ENCODE results near the gene SYNE1.

SYNE1 gene

GRCh38 chr6:152471456-152472265, 165.5 kb downstream of the SYNE1 start:
- WGBS, 2 experiments: 91 to 92% methylated on average over 8 to 11 of the region's 11 CpGs
- no peaks in the 10 kb centered on the region for H3K27me3 ChIP-seq (ENCODE audit: control insufficient read depth, insufficient read depth, low read length, poor library complexity, severe bottlenecking)
- no peak overlapping the region for H3K4me3 ChIP-seq (ENCODE audit: insufficient read depth, low read depth, low read length)
- no peaks in the 10 kb centered on the region for H3K4me1 ChIP-seq (ENCODE audit: control insufficient read depth, insufficient read depth, low read length)
- H3K27ac ChIP-seq (ENCODE audit: insufficient read depth, low read depth, low read length, poor library complexity, severe bottlenecking): no peak overlapping the region
- no peaks in the 10 kb centered on the region for H3K9me3 ChIP-seq (ENCODE audit: control insufficient read depth, low read length)
- no peaks in the 10 kb centered on the region for H3K36me3 ChIP-seq (ENCODE audit: control insufficient read depth, insufficient read depth, low read length)

DNA sequence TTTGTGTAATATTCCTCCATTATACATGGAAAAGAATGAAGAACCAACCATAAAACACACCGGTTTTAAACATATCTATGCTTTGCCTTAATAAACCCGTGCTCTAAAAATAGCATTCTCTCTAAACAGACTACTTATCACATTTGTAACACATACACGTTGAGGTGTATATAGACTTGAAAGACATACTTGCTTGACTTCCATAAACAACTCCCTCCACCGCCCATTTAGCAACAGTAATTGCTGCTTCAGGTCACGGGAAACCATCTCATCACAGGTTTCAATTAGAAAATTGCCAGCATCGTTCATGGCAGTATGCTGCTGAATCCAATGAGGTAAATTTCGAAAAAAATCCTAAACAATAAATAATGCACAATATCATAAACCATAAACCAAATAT, 174.0 kb downstream of the SYNE1 start:
- Histone ChIP-seq H3K4me1 (ENCODE audit: control insufficient read depth, insufficient read depth, low read length) (no peaks in the 10 kb centered on the region), H3K27me3 (ENCODE audit: control insufficient read depth, insufficient read depth, low read length, poor library complexity, severe bottlenecking) (no peaks in the 10 kb centered on the region), H3K27ac (ENCODE audit: insufficient read depth, low read depth, low read length, poor library complexity, severe bottlenecking) (no peak overlapping the region), H3K9me3 (ENCODE audit: control insufficient read depth, low read length) (no peaks in the 10 kb centered on the region), H3K4me3 (ENCODE audit: insufficient read depth, low read depth, low read length) (no peak overlapping the region), H3K36me3 (ENCODE audit: control insufficient read depth, insufficient read depth, low read length) (no peaks in the 10 kb centered on the region)
- WGBS, 2 experiments: 93 to 97% methylated on average over 6 to 7 of the region's 7 CpGs

- WGBS, 2 experiments: 87 to 88% methylated on average over 5 to 6 of the region's 6 CpGs
- no peak overlapping the region for H3K4me3 ChIP-seq (ENCODE audit: insufficient read depth, low read depth, low read length)
Observed at GRCh38 chr6:152462716-152463115, 174.4 kb downstream of the SYNE1 start.

DNA sequence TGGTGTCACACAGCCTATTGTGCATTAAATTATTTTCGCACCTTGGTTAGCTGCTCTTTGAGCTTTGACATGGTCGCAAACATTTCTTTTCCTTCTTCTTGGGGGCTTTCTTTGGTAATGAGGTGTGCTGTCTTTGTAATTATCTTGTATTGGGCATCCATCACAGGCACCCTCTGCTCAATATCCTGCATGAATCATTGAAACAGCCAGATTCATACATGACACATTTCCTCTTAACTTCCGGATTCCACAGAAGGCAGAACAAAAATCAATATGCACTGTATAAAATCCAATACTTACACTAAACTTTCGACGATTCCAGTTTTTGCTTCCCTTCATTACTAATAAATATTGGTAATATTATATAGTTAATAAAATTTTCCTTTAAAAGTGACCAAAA, 175.6 kb downstream of the SYNE1 start:
- H3K36me3 ChIP-seq (ENCODE audit: control insufficient read depth, insufficient read depth, low read length): no peaks in the 10 kb centered on the region
- no peak overlapping the region for H3K4me3 ChIP-seq (ENCODE audit: insufficient read depth, low read depth, low read length)
- H3K4me1 ChIP-seq (ENCODE audit: control insufficient read depth, insufficient read depth, low read length): no peaks in the 10 kb centered on the region
- WGBS, 2 experiments: 74 to 80% methylated on average over 3 of the region's 5 CpGs
- no peak overlapping the region for H3K27ac ChIP-seq (ENCODE audit: insufficient read depth, low read depth, low read length, poor library complexity, severe bottlenecking)
- no peaks in the 10 kb centered on the region for H3K9me3 ChIP-seq (ENCODE audit: control insufficient read depth, low read length)
- no peaks in the 10 kb centered on the region for H3K27me3 ChIP-seq (ENCODE audit: control insufficient read depth, insufficient read depth, low read length, poor library complexity, severe bottlenecking)

More at GRCh38 chr6:152462716-152463115, 174.4 kb downstream of the SYNE1 start:
- no peaks in the 10 kb centered on the region for H3K4me1 ChIP-seq (ENCODE audit: control insufficient read depth, insufficient read depth, low read length)
- H3K36me3 ChIP-seq (ENCODE audit: control insufficient read depth, insufficient read depth, low read length): no peaks in the 10 kb centered on the region
- H3K9me3 ChIP-seq (ENCODE audit: control insufficient read depth, low read length): no peaks in the 10 kb centered on the region
- no peaks in the 10 kb centered on the region for H3K27me3 ChIP-seq (ENCODE audit: control insufficient read depth, insufficient read depth, low read length, poor library complexity, severe bottlenecking)
- H3K27ac ChIP-seq (ENCODE audit: insufficient read depth, low read depth, low read length, poor library complexity, severe bottlenecking): no peak overlapping the region

- no peaks in the 10 kb centered on the region for H3K9me3 ChIP-seq (ENCODE audit: control insufficient read depth, low read length)
- H3K4me1 ChIP-seq (ENCODE audit: control insufficient read depth, insufficient read depth, low read length): no peaks in the 10 kb centered on the region
- 88 to 90% methylated on average over 7 to 8 of the region's 8 CpGs for WGBS, 2 experiments
- H3K27me3 ChIP-seq (ENCODE audit: control insufficient read depth, insufficient read depth, low read length, poor library complexity, severe bottlenecking): no peaks in the 10 kb centered on the region
- H3K36me3 ChIP-seq (ENCODE audit: control insufficient read depth, insufficient read depth, low read length): no peaks in the 10 kb centered on the region
- H3K27ac ChIP-seq (ENCODE audit: insufficient read depth, low read depth, low read length, poor library complexity, severe bottlenecking): no peak overlapping the region
- no peak overlapping the region for H3K4me3 ChIP-seq (ENCODE audit: insufficient read depth, low read depth, low read length)
Observed at GRCh38 chr6:152458648-152459644, 178.2 kb downstream of the SYNE1 start.

DNA sequence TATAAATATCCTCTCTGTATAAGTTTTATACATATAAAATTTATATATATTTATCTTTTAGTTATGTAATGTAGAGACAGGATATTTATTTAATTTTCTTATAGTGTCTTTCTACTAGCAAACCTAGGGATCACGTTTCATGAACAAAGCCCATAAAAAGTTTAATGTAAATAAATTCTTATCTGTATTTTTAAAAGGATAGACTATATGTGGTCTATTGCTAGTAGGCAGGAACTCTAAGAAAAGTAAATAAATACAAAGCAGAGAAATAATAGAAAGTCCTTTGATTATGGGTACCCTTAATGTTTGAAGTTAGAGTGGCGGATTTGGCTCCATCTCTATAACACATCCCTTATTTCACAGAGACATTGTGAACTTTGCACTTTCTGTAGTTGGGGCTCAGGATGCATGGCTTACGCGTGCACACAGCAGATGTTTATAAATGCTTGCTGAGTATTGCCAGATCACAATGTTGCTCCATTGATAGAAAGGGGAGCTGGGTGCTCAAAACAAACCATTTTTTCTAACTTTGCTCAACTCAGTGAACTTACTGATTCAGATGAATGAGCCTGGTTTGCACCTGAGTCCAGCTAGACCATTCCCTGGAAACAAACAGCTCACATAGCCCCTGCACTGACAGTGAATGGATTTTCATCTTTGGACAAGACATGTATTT, 179.1 kb downstream of the SYNE1 start:
- no peaks in the 10 kb centered on the region for H3K9me3 ChIP-seq (ENCODE audit: control insufficient read depth, low read length)
- 96 to 97% methylated on average over 3 of the region's 4 CpGs for WGBS, 2 experiments
- no peaks in the 10 kb centered on the region for H3K27me3 ChIP-seq (ENCODE audit: control insufficient read depth, insufficient read depth, low read length, poor library complexity, severe bottlenecking)
- H3K36me3 ChIP-seq (ENCODE audit: control insufficient read depth, insufficient read depth, low read length): no peaks in the 10 kb centered on the region
- no peak overlapping the region for H3K27ac ChIP-seq (ENCODE audit: insufficient read depth, low read depth, low read length, poor library complexity, severe bottlenecking)
- H3K4me3 ChIP-seq (ENCODE audit: insufficient read depth, low read depth, low read length): no peak overlapping the region
- H3K4me1 ChIP-seq (ENCODE audit: control insufficient read depth, insufficient read depth, low read length): no peaks in the 10 kb centered on the region

DNA sequence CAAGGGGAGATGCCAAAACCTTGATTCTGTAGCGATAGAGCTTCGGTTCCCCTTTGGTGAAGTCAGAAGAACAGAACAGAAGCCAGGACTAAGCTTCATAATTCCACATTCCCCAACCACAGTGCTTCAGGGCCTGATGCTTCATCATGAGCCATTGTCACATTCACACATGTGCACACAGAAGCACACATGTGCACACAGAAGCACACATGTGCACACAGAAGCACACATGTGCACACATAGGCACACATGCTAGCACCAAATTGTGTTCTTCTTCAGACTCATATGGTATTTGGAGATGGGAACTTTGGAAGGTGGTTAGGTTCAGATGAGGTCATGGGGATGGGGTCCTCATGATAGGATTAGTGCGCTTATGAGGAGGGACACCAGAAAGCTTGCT, 183.2 kb downstream of the SYNE1 start:
- Histone ChIP-seq H3K27me3 (ENCODE audit: control insufficient read depth, insufficient read depth, low read length, poor library complexity, severe bottlenecking) (no peaks in the 10 kb centered on the region), H3K4me1 (ENCODE audit: control insufficient read depth, insufficient read depth, low read length) (no peaks in the 10 kb centered on the region), H3K9me3 (ENCODE audit: control insufficient read depth, low read length) (no peaks in the 10 kb centered on the region), H3K4me3 (ENCODE audit: insufficient read depth, low read depth, low read length) (no peak overlapping the region), H3K36me3 (ENCODE audit: control insufficient read depth, insufficient read depth, low read length) (no peaks in the 10 kb centered on the region), H3K27ac (ENCODE audit: insufficient read depth, low read depth, low read length, poor library complexity, severe bottlenecking) (no peak overlapping the region)
- WGBS, 2 experiments: 95 to 96% methylated on average over 3 of the region's 3 CpGs

DNA sequence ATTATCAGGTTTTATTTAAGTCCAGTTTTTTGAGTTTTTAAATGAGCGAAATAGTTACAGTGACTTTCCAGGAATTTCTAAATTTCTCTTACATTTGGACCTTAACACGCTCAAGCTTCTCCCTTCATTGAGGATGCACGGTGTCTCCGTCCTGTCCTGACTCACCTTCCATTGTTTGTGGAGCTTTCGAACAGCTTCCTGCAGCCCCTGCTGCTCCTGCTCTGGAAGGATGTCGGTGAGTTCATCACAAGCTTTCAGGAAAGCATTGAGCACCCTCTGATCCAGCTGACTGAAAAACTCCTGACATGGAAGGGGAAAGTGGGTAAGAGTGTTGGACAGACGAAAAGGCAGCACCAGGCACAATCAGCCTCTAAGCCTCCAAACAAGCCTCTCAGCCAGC, 183.7 kb downstream of the SYNE1 start:
- no peaks in the 10 kb centered on the region for H3K9me3 ChIP-seq (ENCODE audit: control insufficient read depth, low read length)
- no peaks in the 10 kb centered on the region for H3K4me1 ChIP-seq (ENCODE audit: control insufficient read depth, insufficient read depth, low read length)
- no peaks in the 10 kb centered on the region for H3K27me3 ChIP-seq (ENCODE audit: control insufficient read depth, insufficient read depth, low read length, poor library complexity, severe bottlenecking)
- H3K4me3 ChIP-seq (ENCODE audit: insufficient read depth, low read depth, low read length): no peak overlapping the region
- H3K36me3 ChIP-seq (ENCODE audit: control insufficient read depth, insufficient read depth, low read length): no peaks in the 10 kb centered on the region
- WGBS, 2 experiments: 75 to 77% methylated on average over 7 of the region's 7 CpGs
- H3K27ac ChIP-seq (ENCODE audit: insufficient read depth, low read depth, low read length, poor library complexity, severe bottlenecking): no peak overlapping the region

GRCh38 chr6:152452639-152453038, 184.5 kb downstream of the SYNE1 start:
- Histone ChIP-seq H3K4me1 (ENCODE audit: control insufficient read depth, insufficient read depth, low read length) (no peaks in the 10 kb centered on the region), H3K27ac (ENCODE audit: insufficient read depth, low read depth, low read length, poor library complexity, severe bottlenecking) (no peak overlapping the region), H3K27me3 (ENCODE audit: control insufficient read depth, insufficient read depth, low read length, poor library complexity, severe bottlenecking) (no peaks in the 10 kb centered on the region), H3K36me3 (ENCODE audit: control insufficient read depth, insufficient read depth, low read length) (no peaks in the 10 kb centered on the region), H3K9me3 (ENCODE audit: control insufficient read depth, low read length) (no peaks in the 10 kb centered on the region), H3K4me3 (ENCODE audit: insufficient read depth, low read depth, low read length) (no peak overlapping the region)
- WGBS, 2 experiments: 94 to 98% methylated on average over 7 of the region's 7 CpGs

GRCh38 chr6:152450519-152450918, 186.6 kb downstream of the SYNE1 start:
- Histone ChIP-seq H3K27me3 (ENCODE audit: control insufficient read depth, insufficient read depth, low read length, poor library complexity, severe bottlenecking) (no peaks in the 10 kb centered on the region), H3K27ac (ENCODE audit: insufficient read depth, low read depth, low read length, poor library complexity, severe bottlenecking) (no peak overlapping the region), H3K9me3 (ENCODE audit: control insufficient read depth, low read length) (no peaks in the 10 kb centered on the region), H3K4me1 (ENCODE audit: control insufficient read depth, insufficient read depth, low read length) (no peaks in the 10 kb centered on the region), H3K36me3 (ENCODE audit: control insufficient read depth, insufficient read depth, low read length) (no peaks in the 10 kb centered on the region), H3K4me3 (ENCODE audit: insufficient read depth, low read depth, low read length) (no peak overlapping the region)
- 89% methylated on average over 4 of the region's 4 CpGs for WGBS, 2 experiments
